GM23338 (cell line): Measurements from ENCODE around the gene ZNF385C.

Experiments
- CREB1 ChIP-seq: fragments of 250-450 bp; sonication (Bioruptor Pico); IDR thresholded peaks from 2 replicates; pipeline ENCODE4 v1.5.0; 2020; ENCODE audit warnings: low read depth, mild to moderate bottlenecking, moderate library complexity
- CTCF ChIP-seq, 2 experiments: fragments of 200-600 bp in 1 of 2; sonication (generic) in 1 of 2; conservative IDR thresholded peaks; 2 replicates each; pipeline versions ENCODE4 v1.5.1 to v1.6.1; 2016 to 2017; ENCODE audit warnings: antibody characterized with exemption in 2 of 2, low read depth in 2 of 2, mild to moderate bottlenecking in 2 of 2, moderate library complexity in 1 of 2
- ETS1 ChIP-seq: IDR thresholded peaks from 2 replicates; pipeline ENCODE4 v1.6.1; 2016; ENCODE audit warnings: antibody characterized with exemption
- EZH2 ChIP-seq: fragments of 200-600 bp; sonication (generic); IDR thresholded peaks from one replicate; pipeline ENCODE4 v1.8.0; 2017; ENCODE audit warnings: antibody characterized with exemption, mild to moderate bottlenecking, low read depth; ENCODE audit not compliant: unreplicated experiment
- EZH2phosphoT487 ChIP-seq: fragments of 200-600 bp; sonication (generic); IDR thresholded peaks from one replicate; pipeline ENCODE4 v1.8.1; 2018; ENCODE audit warnings: antibody characterized with exemption; ENCODE audit not compliant: unreplicated experiment
- JUNB ChIP-seq: IDR thresholded peaks from one replicate; pipeline ENCODE4 v1.6.1; 2016; ENCODE audit warnings: antibody characterized with exemption; ENCODE audit not compliant: unreplicated experiment
- NANOG ChIP-seq: IDR thresholded peaks from 2 replicates; pipeline ENCODE4 v1.6.1; 2016; ENCODE audit warnings: antibody characterized with exemption, borderline replicate concordance
- POLR2AphosphoS5 ChIP-seq: IDR thresholded peaks from 2 replicates; pipeline ENCODE4 v1.6.1; 2016; ENCODE audit warnings: antibody characterized with exemption, low read depth
- REST ChIP-seq: IDR thresholded peaks from one replicate; pipeline ENCODE4 v1.6.1; 2018; ENCODE audit warnings: antibody characterized with exemption; ENCODE audit not compliant: unreplicated experiment
- ZNF114 ChIP-seq: fragments of 250-450 bp; sonication (Bioruptor Pico); IDR thresholded peaks from 2 replicates; pipeline ENCODE4 v1.5.0; 2020; ENCODE audit warnings: mild to moderate bottlenecking, moderate library complexity
- ZNF331 ChIP-seq: fragments of 250-450 bp; sonication (Bioruptor Pico); IDR thresholded peaks from 2 replicates; pipeline ENCODE4 v1.5.0; 2020; ENCODE audit warnings: low read depth, mild to moderate bottlenecking, moderate library complexity
- ZNF462 ChIP-seq: fragments of 250-450 bp; sonication (Bioruptor Pico); IDR thresholded peaks from 2 replicates; pipeline ENCODE4 v1.5.0; 2020; ENCODE audit warnings: mild to moderate bottlenecking, moderate library complexity

DNA sequence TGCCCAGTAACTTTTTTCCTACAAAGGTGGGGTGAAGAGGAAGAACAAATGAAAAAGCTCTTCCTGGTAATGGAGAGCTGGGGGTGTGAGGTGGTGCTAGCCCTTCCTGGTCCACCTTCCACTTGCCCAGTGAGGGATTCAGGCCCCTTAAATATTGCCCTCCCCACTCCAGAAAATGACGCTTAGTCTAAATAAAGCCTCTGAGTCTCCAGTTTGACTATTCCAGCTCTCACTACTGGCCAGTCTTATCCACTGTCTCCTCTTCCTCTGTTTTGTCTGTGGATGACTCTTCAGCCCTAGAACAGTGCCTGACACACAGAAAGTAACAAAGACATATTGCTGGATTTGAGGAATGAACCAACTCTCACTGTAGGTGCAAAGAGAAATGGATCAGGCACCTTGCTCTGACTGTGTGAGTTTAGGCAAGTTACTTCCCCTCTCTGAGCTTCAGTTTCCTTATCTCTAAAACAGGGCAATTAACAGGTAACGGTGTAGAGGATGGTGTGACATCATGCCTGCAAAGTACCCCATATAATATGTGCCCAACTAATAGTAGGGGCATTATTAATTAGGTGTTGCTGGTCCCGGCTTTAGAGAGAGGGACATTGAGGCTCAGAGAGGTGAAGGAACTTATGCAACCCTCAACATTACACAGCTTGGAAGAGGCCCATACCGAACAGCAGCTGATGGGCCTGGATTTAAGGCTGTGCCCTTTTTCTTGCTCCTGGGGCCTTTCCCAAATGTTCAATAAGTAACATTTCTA lies 21.3 kb downstream of the ZNF385C start:
- TF ChIP-seq CTCF (conservative IDR thresholded peaks at IDR 0.05; ENCODE audit: low read depth in 2 of 2), result no peak
- TF ChIP-seq EZH2, result no peak
- TF ChIP-seq REST, result no peak
- TF ChIP-seq POLR2AphosphoS5, result no peak
- no peak for TF ChIP-seq ZNF114 (CRISPR knock-in tag)
- TF ChIP-seq CREB1, result no peak
- TF ChIP-seq NANOG, result no peak
- no peak for TF ChIP-seq EZH2phosphoT487
- TF ChIP-seq ETS1, result no peak
- no peak for TF ChIP-seq JUNB
- no peak for TF ChIP-seq ZNF331 (CRISPR knock-in tag)
- TF ChIP-seq ZNF462, result no peak
